GM21390 (cell line): ENCODE measurements around the gene GSC.
"Not testable (repeated sequence)": the region's sequence is repeated elsewhere in the genome, so short reads cannot be mapped to it uniquely, and the experiment has no call there.

Experiments
- ATAC-seq: cut with Tn5 transposase; IDR thresholded peaks from one replicate; pipeline ENCODE4 v1.9.1; 2021; ENCODE audit not compliant: unreplicated experiment

The GSC gene

DNA sequence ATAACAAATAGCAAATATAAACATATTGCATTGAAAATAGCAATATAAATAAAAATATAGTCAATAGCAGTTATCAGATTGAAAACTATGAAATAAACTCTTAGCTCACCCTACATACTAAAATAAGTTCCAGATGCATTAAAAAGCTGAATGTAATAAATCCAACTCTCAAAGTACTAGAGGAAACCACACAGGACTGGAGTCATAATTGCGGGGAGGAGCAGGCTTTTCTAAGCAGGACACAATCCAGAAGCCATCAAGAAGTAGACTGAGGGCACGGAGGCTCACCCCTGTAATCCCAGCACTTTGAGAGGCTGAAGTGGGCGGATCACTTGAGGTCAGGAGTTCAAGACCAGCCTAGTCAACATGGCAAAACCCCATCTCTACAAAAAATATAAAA, 22.2 kb downstream of the GSC start:
- ATAC-seq, result no peak

DNA sequence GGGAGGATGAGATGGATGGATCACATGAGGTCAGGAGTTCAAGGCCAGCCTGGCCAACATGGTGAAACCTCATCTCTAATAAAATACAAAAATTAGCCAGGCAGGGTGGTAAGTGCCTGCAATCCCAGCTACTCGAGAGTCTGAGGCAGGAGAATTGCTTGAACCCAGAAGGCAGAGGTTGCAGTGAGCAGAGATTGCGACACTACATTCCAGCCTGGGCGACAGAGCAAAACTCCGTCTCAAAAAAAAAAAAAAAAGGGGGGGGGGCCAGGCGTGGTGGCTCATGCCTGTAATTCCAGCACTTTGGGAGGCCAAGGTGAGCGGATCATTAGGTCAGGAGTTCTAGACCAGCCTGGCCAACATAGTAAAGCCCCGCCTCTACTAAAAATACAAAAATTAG, 22.8 kb downstream of the GSC start:
- ATAC-seq, result not testable (repeated sequence)

DNA sequence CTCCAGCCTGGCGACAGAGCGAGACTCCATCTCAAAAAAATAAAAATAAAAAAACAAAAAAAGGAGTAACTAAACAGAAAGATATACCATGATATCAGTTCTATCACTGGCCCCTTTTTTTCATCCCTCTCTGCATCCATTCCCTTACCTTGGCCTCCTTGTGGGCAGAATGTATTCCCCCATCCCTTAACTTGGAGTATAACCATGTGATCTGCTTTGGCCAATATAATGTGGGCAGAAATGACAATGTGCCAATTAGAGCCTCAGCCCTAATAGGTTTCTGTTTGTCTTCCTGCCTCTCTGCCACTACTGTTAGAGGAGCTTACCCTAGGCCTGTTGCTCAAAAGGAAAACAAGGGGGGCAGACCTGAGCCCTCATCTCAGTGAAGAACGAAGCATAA, 23.8 kb downstream of the GSC start:
- no peak for ATAC-seq

DNA sequence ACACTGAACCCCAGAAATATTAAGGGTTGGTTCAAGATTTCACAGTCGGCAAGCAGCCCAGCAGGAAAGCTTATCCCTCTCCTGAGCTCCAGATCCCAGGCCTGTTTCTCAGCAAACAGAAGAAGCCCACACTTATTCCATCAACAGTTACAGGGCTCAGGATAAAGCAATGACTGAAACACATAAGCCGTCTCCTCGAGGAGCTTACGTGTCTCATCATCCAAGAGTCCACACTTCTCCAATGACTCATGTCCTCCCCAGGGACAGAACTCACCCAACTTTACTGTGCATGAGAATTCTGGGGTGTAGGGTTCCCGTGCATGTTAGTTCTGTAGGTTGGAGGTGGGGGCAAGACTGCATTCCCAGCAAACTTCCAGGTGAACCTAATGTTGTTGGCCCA, 31.2 kb downstream of the GSC start:
- ATAC-seq, result no peak

DNA sequence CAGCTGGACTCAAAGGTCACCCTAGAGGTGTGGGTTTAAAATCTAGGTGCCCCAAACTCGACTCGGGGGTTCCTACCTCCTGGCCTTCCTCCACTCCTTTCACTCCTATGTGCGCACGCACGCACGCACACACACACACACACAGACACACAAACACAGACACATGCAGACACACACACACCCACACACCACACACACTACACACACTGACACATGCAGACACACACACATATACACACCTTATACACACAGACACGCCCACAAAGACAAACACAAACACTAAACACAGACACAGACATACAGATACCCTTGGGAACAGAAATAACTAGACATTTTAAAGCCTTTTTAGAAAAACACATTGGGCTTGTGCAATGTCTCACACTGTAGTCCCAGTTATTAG, 31.8 kb downstream of the GSC start:
- no peak for ATAC-seq

DNA sequence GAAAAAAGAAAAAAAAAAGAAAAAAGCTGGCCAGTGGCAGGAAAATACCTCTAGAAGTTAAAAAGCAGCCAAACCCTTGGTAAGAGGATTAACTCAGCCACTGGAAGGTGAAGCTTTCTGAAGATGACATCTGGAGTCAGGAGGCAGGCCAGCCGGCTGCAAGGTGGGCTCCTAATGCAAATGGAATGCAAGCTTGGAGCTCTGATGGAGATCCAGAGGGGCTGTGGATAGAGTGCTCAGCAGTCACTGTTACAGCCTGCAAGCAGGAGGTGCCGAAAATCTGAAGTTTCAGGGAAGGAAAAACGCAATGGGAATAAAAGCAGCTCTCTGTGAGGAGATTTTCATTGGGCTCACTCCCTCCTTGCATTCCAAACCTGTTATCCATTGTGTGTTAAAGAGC, 41.0 kb downstream of the GSC start:
- ATAC-seq, result no peak

DNA sequence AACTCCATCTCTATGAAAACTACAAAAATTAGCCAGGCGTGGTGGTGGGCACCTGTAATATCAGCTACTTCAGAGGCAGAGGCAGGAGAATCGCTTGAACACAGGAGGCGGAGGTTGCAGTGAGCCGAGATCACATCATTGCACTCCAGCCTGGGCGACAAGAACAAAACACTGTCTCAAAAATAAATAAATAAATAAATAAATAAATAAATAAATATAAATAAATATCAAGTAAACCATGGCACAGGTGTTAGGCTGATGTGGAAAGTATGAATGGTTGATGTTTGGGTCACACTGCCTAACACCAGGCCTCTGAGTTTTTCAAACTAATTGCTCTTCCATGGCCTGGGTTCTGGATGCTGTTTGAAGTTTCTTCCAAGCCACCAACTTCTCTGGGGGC, 41.5 kb downstream of the GSC start:
- ATAC-seq, result not testable (repeated sequence)

DNA sequence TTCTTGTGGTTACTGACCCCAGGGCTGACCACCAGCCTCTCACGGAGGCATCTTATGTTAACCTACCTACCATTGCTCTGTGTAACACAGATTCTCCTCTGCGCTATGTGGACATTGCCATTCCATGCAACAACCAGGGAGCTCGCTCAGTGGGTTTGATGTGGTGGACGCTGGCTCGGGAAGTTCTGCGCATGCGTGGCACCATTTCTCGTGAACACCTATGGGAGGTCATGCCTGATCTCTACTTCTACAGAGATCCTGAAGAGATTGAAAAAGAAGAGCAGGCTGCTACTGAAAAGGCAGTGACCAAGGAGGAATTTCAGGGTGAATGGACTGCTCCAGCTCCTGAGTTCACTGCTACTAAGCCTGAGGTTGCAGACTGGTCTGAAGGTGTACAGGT, 43.3 kb downstream of the GSC start:
- not testable (repeated sequence) for ATAC-seq

DNA sequence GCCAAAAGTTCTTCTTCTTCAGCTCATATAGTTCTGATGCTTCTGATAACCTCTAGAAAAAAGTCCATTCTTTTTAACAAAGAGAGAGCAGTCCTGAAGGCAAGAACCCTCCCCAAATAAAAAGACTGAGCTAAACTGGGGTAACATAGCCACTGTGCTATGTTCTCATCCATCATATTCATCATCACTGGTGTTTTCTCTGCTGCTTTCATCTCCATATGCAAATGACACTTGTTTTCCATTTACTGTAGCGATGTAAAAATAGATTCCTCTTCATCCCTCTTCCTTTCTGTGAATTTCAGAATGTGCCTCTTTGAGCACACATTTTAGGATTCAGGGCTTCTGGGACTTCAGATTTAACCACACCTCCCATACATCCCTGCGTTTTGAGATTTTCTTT, 44.9 kb downstream of the GSC start:
- ATAC-seq, result no peak

DNA sequence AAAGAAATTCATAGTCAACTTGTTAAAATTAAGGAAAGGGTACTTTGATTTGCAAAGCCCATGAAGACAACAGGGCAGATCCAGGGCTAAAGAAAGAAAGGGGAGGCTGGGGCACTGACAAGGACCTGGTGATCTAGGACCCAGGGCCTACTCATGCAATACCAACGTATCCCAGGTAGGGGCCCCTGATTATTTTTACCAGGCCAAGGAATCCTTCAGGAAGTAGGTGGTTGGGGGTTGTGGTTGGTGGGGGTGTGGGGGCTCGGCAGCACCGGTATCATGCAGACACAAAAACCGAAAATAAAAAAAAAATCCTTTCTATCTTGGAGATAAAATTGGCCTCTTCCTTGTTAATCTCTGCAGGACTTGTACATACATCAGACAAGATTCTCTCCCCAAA, 47.5 kb downstream of the GSC start:
- ATAC-seq, result no peak
